Measurements from ENCODE around the gene HIF1A.

The HIF1A gene

GRCh38 chr14:61672796-61673195 lies 22.5 kb upstream of the HIF1A start:
- DNase-seq (ENCODE audit: low read depth in 3 of 3, low spot score in 1 of 3), result no peak

GRCh38 chr14:61673305-61673704 lies 22.0 kb upstream of the HIF1A start:
- no peak for DNase-seq (ENCODE audit: low read depth in 3 of 3, low spot score in 1 of 3)

- DNase-seq (ENCODE audit: low read depth in 3 of 3, low spot score in 1 of 3), result no peak
Measured at GRCh38 chr14:61675291-61675690, 20.0 kb upstream of the HIF1A start.

- no peak for DNase-seq (ENCODE audit: low read depth in 3 of 3, low spot score in 1 of 3)
Measured at GRCh38 chr14:61677479-61677878, 17.8 kb upstream of the HIF1A start.

GRCh38 chr14:61678975-61679374 lies 16.3 kb upstream of the HIF1A start:
- no peak for DNase-seq (ENCODE audit: low read depth in 3 of 3, low spot score in 1 of 3)

GRCh38 chr14:61681413-61681812 lies 13.9 kb upstream of the HIF1A start:
- no peak for DNase-seq (ENCODE audit: low read depth in 3 of 3, low spot score in 1 of 3)

- no peak for DNase-seq (ENCODE audit: low read depth in 3 of 3, low spot score in 1 of 3)
Measured at GRCh38 chr14:61683108-61683507, 12.2 kb upstream of the HIF1A start.

GRCh38 chr14:61690039-61690438 lies 5.3 kb upstream of the HIF1A start:
- no peak for DNase-seq (ENCODE audit: low read depth in 3 of 3, low spot score in 1 of 3)

GRCh38 chr14:61690982-61691381 lies 4.3 kb upstream of the HIF1A start:
- no peak for DNase-seq (ENCODE audit: low read depth in 3 of 3, low spot score in 1 of 3)

GRCh38 chr14:61691495-61691894 lies 3.8 kb upstream of the HIF1A start:
- DNase-seq (ENCODE audit: low read depth in 3 of 3, low spot score in 1 of 3), result no peak

GRCh38 chr14:61694039-61694438 lies 1.3 kb upstream of the HIF1A start:
- no peak for DNase-seq (ENCODE audit: low read depth in 3 of 3, low spot score in 1 of 3)

GRCh38 chr14:61695695-61696527 lies 598 bp downstream of the HIF1A start:
- DNase-seq (ENCODE audit: low read depth in 3 of 3, low spot score in 1 of 3), result peak in 1 of 3 donors; percentile 42

GRCh38 chr14:61696753-61697318 lies 1.5 kb downstream of the HIF1A start:
- DNase-seq (ENCODE audit: low read depth in 3 of 3, low spot score in 1 of 3), result no peak

- no peak for DNase-seq (ENCODE audit: low read depth in 3 of 3, low spot score in 1 of 3)
Measured at GRCh38 chr14:61698206-61698980, 3.1 kb downstream of the HIF1A start.

- no peak for DNase-seq (ENCODE audit: low read depth in 3 of 3, low spot score in 1 of 3)
Measured at GRCh38 chr14:61699027-61699426, 3.7 kb downstream of the HIF1A start.

GRCh38 chr14:61700104-61700886 lies 5.0 kb downstream of the HIF1A start:
- no peak for DNase-seq (ENCODE audit: low read depth in 3 of 3, low spot score in 1 of 3)

GRCh38 chr14:61701946-61702345 lies 6.6 kb downstream of the HIF1A start:
- DNase-seq (ENCODE audit: low read depth in 3 of 3, low spot score in 1 of 3), result no peak

GRCh38 chr14:61703342-61704129 lies 8.2 kb downstream of the HIF1A start:
- DNase-seq (ENCODE audit: low read depth in 3 of 3, low spot score in 1 of 3), result no peak

GRCh38 chr14:61704554-61704953 lies 9.2 kb downstream of the HIF1A start:
- no peak for DNase-seq (ENCODE audit: low read depth in 3 of 3, low spot score in 1 of 3)

- DNase-seq (ENCODE audit: low read depth in 3 of 3, low spot score in 1 of 3), result no peak
Measured at GRCh38 chr14:61705017-61705416, 9.7 kb downstream of the HIF1A start.

All from stimulated activated CD4-positive, alpha-beta T cell treated with anti-CD3 and anti-CD28 coated beads, TNF-alpha, amount 100 ng/mL, for 1 hour (primary cell).